Gastrocnemius medialis (tissue), 4 donors: ENCODE data around the gene DHX8.

Experiments
- POLR2A ChIP-seq, 2 donors: fragments of 450-650 bp; IDR thresholded peaks; one replicate each; pipeline ENCODE4 v1.6.1; 2017; ENCODE audit warnings: antibody characterized with exemption in 2 of 2, mild to moderate bottlenecking in 2 of 2, moderate library complexity in 2 of 2
- TF ChIP-seq, protein P1 (sequence below), 5 experiments: fragments of 450-650 bp in 3 of 5; fragments of 200-600 bp in 2 of 5; sonication (generic) in 2 of 5; IDR thresholded peaks in 4 of 5; conservative IDR thresholded peaks in 1 of 5; 1 replicate in 4 of 5; 2 replicates in 1 of 5; pipeline ENCODE4 v1.5.1; 2016 to 2019; ENCODE audit warnings: antibody characterized with exemption in 5 of 5, mild to moderate bottlenecking in 3 of 5, moderate library complexity in 3 of 5

DNA sequence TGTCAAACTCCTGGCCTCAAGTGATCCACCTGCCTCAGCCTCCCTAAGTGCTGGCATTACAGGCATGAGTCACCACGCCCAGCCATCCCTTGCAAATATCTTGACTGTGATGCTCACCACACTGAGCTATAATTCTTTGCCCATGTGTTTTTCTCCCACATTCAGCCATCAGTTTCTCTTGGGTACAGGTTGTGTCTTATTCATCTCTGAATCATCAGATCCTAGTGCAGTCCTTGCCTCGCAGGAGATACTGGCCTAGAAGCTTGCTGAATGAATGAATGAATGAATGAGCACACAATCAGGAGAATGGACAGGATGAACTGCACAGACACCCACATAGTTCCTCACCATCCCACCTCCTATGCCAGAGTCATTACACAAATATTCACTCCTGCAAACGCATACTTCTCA, 86.7 kb downstream of the DHX8 start:
- TF ChIP-seq, protein P1, sequence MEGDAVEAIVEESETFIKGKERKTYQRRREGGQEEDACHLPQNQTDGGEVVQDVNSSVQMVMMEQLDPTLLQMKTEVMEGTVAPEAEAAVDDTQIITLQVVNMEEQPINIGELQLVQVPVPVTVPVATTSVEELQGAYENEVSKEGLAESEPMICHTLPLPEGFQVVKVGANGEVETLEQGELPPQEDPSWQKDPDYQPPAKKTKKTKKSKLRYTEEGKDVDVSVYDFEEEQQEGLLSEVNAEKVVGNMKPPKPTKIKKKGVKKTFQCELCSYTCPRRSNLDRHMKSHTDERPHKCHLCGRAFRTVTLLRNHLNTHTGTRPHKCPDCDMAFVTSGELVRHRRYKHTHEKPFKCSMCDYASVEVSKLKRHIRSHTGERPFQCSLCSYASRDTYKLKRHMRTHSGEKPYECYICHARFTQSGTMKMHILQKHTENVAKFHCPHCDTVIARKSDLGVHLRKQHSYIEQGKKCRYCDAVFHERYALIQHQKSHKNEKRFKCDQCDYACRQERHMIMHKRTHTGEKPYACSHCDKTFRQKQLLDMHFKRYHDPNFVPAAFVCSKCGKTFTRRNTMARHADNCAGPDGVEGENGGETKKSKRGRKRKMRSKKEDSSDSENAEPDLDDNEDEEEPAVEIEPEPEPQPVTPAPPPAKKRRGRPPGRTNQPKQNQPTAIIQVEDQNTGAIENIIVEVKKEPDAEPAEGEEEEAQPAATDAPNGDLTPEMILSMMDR (IDR thresholded peaks at IDR 0.05 in 4 of 5, conservative IDR thresholded peaks at IDR 0.05 in 1 of 5), result no peak
- no peak for TF ChIP-seq POLR2A (IDR thresholded peaks at IDR 0.05)
